Measurements from ENCODE around the gene GLB1L2.

Gene GLB1L2

DNA sequence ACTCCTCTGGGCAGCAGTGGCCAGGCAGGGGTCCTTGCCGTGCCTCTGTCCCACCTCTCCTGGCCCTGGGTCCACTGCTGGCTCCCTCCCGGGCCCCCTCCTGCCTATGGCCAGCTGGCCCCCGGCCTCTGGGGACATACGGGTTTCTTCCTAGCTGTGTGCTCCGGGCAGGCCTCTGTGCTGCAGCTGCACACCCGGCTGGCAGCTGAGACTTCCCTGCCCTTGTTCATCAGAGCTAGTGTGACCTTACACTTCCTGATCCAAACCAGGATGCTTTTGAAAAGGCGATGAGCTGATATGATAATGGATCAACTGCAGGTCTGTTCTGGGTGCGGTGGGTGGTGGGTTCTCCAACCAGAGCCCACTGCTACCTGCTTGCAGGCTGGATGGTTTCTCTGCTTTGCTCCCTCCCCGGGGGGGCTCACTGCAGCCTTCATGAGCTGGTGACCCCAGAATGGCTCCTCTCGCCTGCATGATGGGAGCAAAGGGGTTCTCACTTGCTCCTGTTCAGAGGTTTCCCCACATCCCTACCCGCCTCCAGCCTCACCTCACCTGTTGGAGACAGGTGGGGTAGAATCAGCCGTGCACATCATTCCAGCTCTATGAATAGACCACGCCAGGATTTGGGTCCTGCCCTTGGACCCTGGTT is 67.0 kb downstream of the GLB1L2 start:
- H4K12ac ChIP-seq (ENCODE audit: low read depth, low read length) = no peak overlapping the region
- DNase-seq = no peak
- H3K23ac ChIP-seq (ENCODE audit: low read length) = no peak overlapping the region
- H3K4me1 ChIP-seq (ENCODE audit: control insufficient read depth in 1 of 2, insufficient read depth in 2 of 2, low read length in 2 of 2) = no peaks in the 10 kb centered on the region
- no peak overlapping the region for H4K91ac ChIP-seq (ENCODE audit: low read depth, low read length)
- H3K4me2 ChIP-seq (ENCODE audit: low read length) = no peak overlapping the region
- H3K36me3 ChIP-seq (ENCODE audit: control insufficient read depth in 1 of 2, insufficient read depth in 2 of 2, low read length in 2 of 2) = no peaks in the 10 kb centered on the region
- H3K9me3 ChIP-seq (ENCODE audit: insufficient read depth, low read depth, low read length) = no peaks in the 10 kb centered on the region
- H3K4ac ChIP-seq (ENCODE audit: low read depth, low read length) = no peak overlapping the region
- H3K79me2 ChIP-seq (ENCODE audit: control insufficient read depth, insufficient read depth, low read length, poor library complexity) = no peaks in the 10 kb centered on the region
- no peaks in the 10 kb centered on the region for H3K79me1 ChIP-seq (ENCODE audit: low read length)
- H3K27ac ChIP-seq (ENCODE audit: low read depth, low read length) = no peak overlapping the region
- H4K8ac ChIP-seq (ENCODE audit: low read depth, low read length) = no peak overlapping the region
- no CpG with 5 or more reads among the region's 13 CpGs for WGBS (ENCODE audit: extremely low coverage, insufficient coverage, insufficient read length)
- no peak overlapping the region for H2AK5ac ChIP-seq (ENCODE audit: low read length)
- no peak overlapping the region for H2BK120ac ChIP-seq (ENCODE audit: insufficient read depth, low read length, poor library complexity)
- H3K27me3 ChIP-seq (ENCODE audit: insufficient read depth, low read length) = no peaks in the 10 kb centered on the region
- H3K18ac ChIP-seq (ENCODE audit: low read length) = no peak overlapping the region
- no peak overlapping the region for H2BK12ac ChIP-seq (ENCODE audit: low read length)
- no peak overlapping the region for H2AFZ ChIP-seq (ENCODE audit: insufficient read depth, low read length, poor library complexity)
- no peak overlapping the region for H3K4me3 ChIP-seq (ENCODE audit: low read depth, low read length)
- H2BK5ac ChIP-seq (ENCODE audit: low read depth, low read length, poor library complexity) = no peak overlapping the region
- H3K9ac ChIP-seq (ENCODE audit: low read length) = no peak overlapping the region
- no peak overlapping the region for H3K14ac ChIP-seq (ENCODE audit: low read length)

DNA sequence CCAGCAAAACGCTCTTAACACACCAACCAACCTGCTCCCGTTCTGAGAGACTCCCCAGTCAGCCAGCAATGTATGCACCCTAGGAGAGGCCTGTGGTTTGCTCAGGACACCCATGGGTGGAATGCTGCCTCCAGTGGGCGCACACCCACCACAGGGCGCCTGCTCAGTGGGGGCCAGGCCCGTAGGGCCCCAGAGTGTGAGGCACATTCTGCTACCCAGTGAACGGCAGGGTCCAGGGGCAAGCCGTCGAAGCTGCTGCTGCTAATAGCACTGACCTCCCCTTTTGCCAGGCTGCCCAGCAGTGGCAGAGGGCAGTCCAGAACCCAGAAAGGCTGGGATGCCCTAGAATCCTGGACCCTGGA is 67.5 kb downstream of the GLB1L2 start:
- Histone ChIP-seq H3K79me2 (ENCODE audit: control insufficient read depth, insufficient read depth, low read length, poor library complexity) (no peaks in the 10 kb centered on the region), H3K9me3 (ENCODE audit: insufficient read depth, low read depth, low read length) (no peaks in the 10 kb centered on the region), H2BK120ac (ENCODE audit: insufficient read depth, low read length, poor library complexity) (no peak overlapping the region), H3K79me1 (ENCODE audit: low read length) (no peaks in the 10 kb centered on the region), H3K27ac (ENCODE audit: low read depth, low read length) (no peak overlapping the region), H4K8ac (ENCODE audit: low read depth, low read length) (no peak overlapping the region), H2AFZ (ENCODE audit: insufficient read depth, low read length, poor library complexity) (no peak overlapping the region), H4K91ac (ENCODE audit: low read depth, low read length) (no peak overlapping the region), H3K18ac (ENCODE audit: low read length) (no peak overlapping the region), H3K4me1 (ENCODE audit: control insufficient read depth in 1 of 2, insufficient read depth in 2 of 2, low read length in 2 of 2) (no peaks in the 10 kb centered on the region), H4K12ac (ENCODE audit: low read depth, low read length) (no peak overlapping the region), H3K36me3 (ENCODE audit: control insufficient read depth in 1 of 2, insufficient read depth in 2 of 2, low read length in 2 of 2) (no peaks in the 10 kb centered on the region), H2BK5ac (ENCODE audit: low read depth, low read length, poor library complexity) (no peak overlapping the region), H2BK12ac (ENCODE audit: low read length) (no peak overlapping the region), H3K4me2 (ENCODE audit: low read length) (no peak overlapping the region), H3K23ac (ENCODE audit: low read length) (no peak overlapping the region), H3K27me3 (ENCODE audit: insufficient read depth, low read length) (no peaks in the 10 kb centered on the region), H3K14ac (ENCODE audit: low read length) (no peak overlapping the region), H3K4me3 (ENCODE audit: low read depth, low read length) (no peak overlapping the region), H3K9ac (ENCODE audit: low read length) (no peak overlapping the region), H3K4ac (ENCODE audit: low read depth, low read length) (no peak overlapping the region), H2AK5ac (ENCODE audit: low read length) (no peak overlapping the region)
- no peak for DNase-seq
- WGBS (ENCODE audit: extremely low coverage, insufficient coverage, insufficient read length) = no CpG with 5 or more reads among the region's 8 CpGs

DNA sequence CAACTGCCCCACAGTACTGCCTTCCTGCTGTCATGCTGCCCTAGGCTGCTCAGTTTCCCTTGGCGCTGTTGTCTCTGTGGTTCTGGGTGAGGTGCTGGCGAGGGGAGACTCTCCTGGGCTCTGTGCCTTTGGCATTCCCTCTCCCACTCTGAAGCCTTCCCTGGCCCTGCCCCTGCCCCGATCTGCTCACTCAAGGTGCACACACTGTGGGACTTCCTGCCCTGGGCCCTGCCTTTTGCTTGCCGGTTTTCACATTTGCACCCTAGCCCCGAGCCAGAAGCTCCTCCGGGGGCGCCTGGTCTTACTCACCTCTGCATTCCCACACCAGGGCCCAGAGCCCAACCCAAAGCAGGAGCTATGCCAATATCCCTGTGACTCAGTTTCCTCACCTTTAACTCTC is 68.2 kb downstream of the GLB1L2 start:
- no peak overlapping the region for H3K9ac ChIP-seq (ENCODE audit: low read length)
- no peak overlapping the region for H3K23ac ChIP-seq (ENCODE audit: low read length)
- no peak for DNase-seq
- H4K12ac ChIP-seq (ENCODE audit: low read depth, low read length) = no peak overlapping the region
- H3K4me2 ChIP-seq (ENCODE audit: low read length) = no peak overlapping the region
- H3K14ac ChIP-seq (ENCODE audit: low read length) = no peak overlapping the region
- H3K27ac ChIP-seq (ENCODE audit: low read depth, low read length) = no peak overlapping the region
- WGBS (ENCODE audit: extremely low coverage, insufficient coverage, insufficient read length) = no CpG with 5 or more reads among the region's 7 CpGs
- no peaks in the 10 kb centered on the region for H3K79me1 ChIP-seq (ENCODE audit: low read length)
- no peak overlapping the region for H2AFZ ChIP-seq (ENCODE audit: insufficient read depth, low read length, poor library complexity)
- no peak overlapping the region for H3K4me3 ChIP-seq (ENCODE audit: low read depth, low read length)
- H3K4ac ChIP-seq (ENCODE audit: low read depth, low read length) = no peak overlapping the region
- no peaks in the 10 kb centered on the region for H3K27me3 ChIP-seq (ENCODE audit: insufficient read depth, low read length)
- H2AK5ac ChIP-seq (ENCODE audit: low read length) = no peak overlapping the region
- no peaks in the 10 kb centered on the region for H3K79me2 ChIP-seq (ENCODE audit: control insufficient read depth, insufficient read depth, low read length, poor library complexity)
- no peaks in the 10 kb centered on the region for H3K36me3 ChIP-seq (ENCODE audit: control insufficient read depth in 1 of 2, insufficient read depth in 2 of 2, low read length in 2 of 2)
- H4K91ac ChIP-seq (ENCODE audit: low read depth, low read length) = no peak overlapping the region
- H2BK12ac ChIP-seq (ENCODE audit: low read length) = no peak overlapping the region
- H3K9me3 ChIP-seq (ENCODE audit: insufficient read depth, low read depth, low read length) = no peaks in the 10 kb centered on the region
- H3K18ac ChIP-seq (ENCODE audit: low read length) = no peak overlapping the region
- no peaks in the 10 kb centered on the region for H3K4me1 ChIP-seq (ENCODE audit: control insufficient read depth in 1 of 2, insufficient read depth in 2 of 2, low read length in 2 of 2)
- H4K8ac ChIP-seq (ENCODE audit: low read depth, low read length) = no peak overlapping the region
- H2BK5ac ChIP-seq (ENCODE audit: low read depth, low read length, poor library complexity) = no peak overlapping the region
- no peak overlapping the region for H2BK120ac ChIP-seq (ENCODE audit: insufficient read depth, low read length, poor library complexity)

DNA sequence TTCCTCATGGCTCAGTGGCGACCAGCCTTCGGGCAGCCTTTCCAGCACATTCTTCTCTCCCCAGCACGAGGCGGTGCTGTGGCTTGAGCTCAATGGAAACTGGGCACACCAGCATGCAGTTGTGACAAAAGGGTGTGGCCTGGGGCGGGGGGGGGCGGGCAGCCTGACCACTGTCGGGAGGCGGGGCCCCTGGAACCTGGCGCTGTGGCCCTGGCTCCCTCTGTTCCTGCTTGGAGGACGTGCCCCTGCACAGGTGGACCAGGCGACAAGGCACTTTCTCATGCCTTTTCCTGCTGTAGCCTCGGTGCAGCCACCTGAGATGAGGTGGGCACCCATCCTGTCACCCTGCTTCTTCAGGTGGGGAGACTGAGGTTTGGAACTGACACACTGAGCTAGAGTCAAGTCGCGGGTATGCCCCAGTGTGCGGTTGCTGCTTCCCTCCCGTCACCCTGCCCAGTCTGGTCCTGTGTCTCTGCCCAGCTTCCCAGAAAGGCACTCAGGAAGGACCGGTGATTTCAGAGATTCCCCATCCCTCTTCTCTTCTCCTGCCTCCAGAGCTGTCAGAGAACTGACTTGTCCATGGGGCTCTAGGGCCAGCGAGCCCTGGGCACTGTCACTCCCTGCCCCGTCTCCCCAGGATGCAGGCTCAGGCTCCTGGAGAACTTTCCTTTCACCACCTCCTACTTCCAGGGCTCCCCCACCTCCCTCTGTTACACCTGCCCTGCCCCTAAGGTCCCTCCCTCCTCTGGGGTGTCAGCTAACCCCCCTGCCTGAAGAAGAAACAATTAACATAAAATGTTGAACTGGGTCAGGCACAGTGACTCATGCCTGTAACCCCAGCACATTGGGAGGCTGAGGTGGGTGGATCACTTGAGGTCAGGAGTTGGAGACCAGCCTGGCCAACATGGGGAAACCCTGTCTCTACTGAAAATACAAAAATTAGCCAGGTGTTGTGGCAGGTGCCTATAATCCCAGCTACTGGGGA is 70.3 kb downstream of the GLB1L2 start:
- Histone ChIP-seq H4K91ac (ENCODE audit: low read depth, low read length) (no peak overlapping the region), H3K9ac (ENCODE audit: low read length) (no peak overlapping the region), H3K9me3 (ENCODE audit: insufficient read depth, low read depth, low read length) (no peaks in the 10 kb centered on the region), H3K14ac (ENCODE audit: low read length) (no peak overlapping the region), H2BK12ac (ENCODE audit: low read length) (no peak overlapping the region), H3K4me2 (ENCODE audit: low read length) (no peak overlapping the region), H2AFZ (ENCODE audit: insufficient read depth, low read length, poor library complexity) (no peak overlapping the region), H3K36me3 (ENCODE audit: control insufficient read depth in 1 of 2, insufficient read depth in 2 of 2, low read length in 2 of 2) (no peaks in the 10 kb centered on the region), H4K12ac (ENCODE audit: low read depth, low read length) (no peak overlapping the region), H3K4me1 (ENCODE audit: control insufficient read depth in 1 of 2, insufficient read depth in 2 of 2, low read length in 2 of 2) (no peaks in the 10 kb centered on the region), H3K18ac (ENCODE audit: low read length) (no peak overlapping the region), H3K23ac (ENCODE audit: low read length) (no peak overlapping the region), H3K79me1 (ENCODE audit: low read length) (no peaks in the 10 kb centered on the region), H2AK5ac (ENCODE audit: low read length) (no peak overlapping the region), H4K8ac (ENCODE audit: low read depth, low read length) (no peak overlapping the region), H3K27ac (ENCODE audit: low read depth, low read length) (no peak overlapping the region), H3K27me3 (ENCODE audit: insufficient read depth, low read length) (no peaks in the 10 kb centered on the region), H2BK5ac (ENCODE audit: low read depth, low read length, poor library complexity) (no peak overlapping the region), H3K4me3 (ENCODE audit: low read depth, low read length) (no peak overlapping the region), H3K79me2 (ENCODE audit: control insufficient read depth, insufficient read depth, low read length, poor library complexity) (no peaks in the 10 kb centered on the region), H3K4ac (ENCODE audit: low read depth, low read length) (no peak overlapping the region), H2BK120ac (ENCODE audit: insufficient read depth, low read length, poor library complexity) (no peak overlapping the region)
- WGBS (ENCODE audit: extremely low coverage, insufficient coverage, insufficient read length) = no CpG with 5 or more reads among the region's 19 CpGs
- DNase-seq = no peak

Data from trophoblast cell (in vitro differentiated cells and primary cell).